HCT116 (cell line): Measurements from ENCODE around the gene RMND1. TPM values are rescaled to one million over a fixed set of nuclear protein-coding genes. Genes with fewer than 3 reads are reported as not detected.

ENCODE experiments used
- ATAC-seq: fragments of 200-7000 bp; cut with Tn5 transposase; 2 replicates; pipeline ENCODE4 v1.9.1; 2020; ENCODE audit warnings: mild to moderate bottlenecking, moderate library complexity
- BruUV-seq: library from RNA; stranded (reverse); fragments of 400-500 nt; replicated peaks from 2 replicates; lab custom pipeline; 2021; lab: Mats Ljungman, UMichigan
- CTCF ChIA-PET: fragments of 300-600 bp; sonication (Branson Sonifier 250); formaldehyde crosslinking; loops from one replicate; lab custom pipeline; 2021; ENCODE audit warnings: antibody characterized with exemption; lab: Charles Lee
- POLR2A ChIA-PET: fragments of 300-600, 350-600 bp; sonication (Branson Sonifier 250); formaldehyde crosslinking; loops from one replicate; lab custom pipeline; 2021; ENCODE audit warnings: antibody characterized with exemption; lab: Charles Lee
- RAD21 ChIA-PET, 2 experiments: fragments of 300-600 bp; sonication (Branson Sonifier 250); formaldehyde crosslinking; loops; one replicate each; lab custom pipeline; 2023; ENCODE audit warnings: low total read pairs in 2 of 2; ENCODE audit not compliant: uncharacterized antibody in 2 of 2, unreplicated experiment in 2 of 2, low non-redundant PET in 1 of 2; lab: Charles Lee
- DNase-seq: peaks from one replicate; pipeline ENCODE4 v3.0.0-alpha.2; 2010; ENCODE audit warnings: low read depth, low spot score
- H2AFZ ChIP-seq: fragments of 200-600 bp; shearing (Covaris generic), sonication (generic); 2 replicates; pipeline ENCODE4 v1.6.1; 2017; ENCODE audit warnings: low read depth, mixed run types, mixed read lengths, antibody characterized with exemption, low read length; ENCODE audit not compliant: poor library complexity, severe bottlenecking
- H3K27ac ChIP-seq: 2 replicates; pipeline ENCODE4 v1.5.1; 2012; ENCODE audit warnings: low read depth, low read length
- H3K27me3 ChIP-seq: fragments of 200-600 bp; sonication (generic); 2 replicates; pipeline ENCODE4 v1.6.1; 2016; ENCODE audit warnings: mixed run types, low read length, mixed read lengths; ENCODE audit not compliant: insufficient read depth
- H3K36me3 ChIP-seq, 2 experiments: fragments of 200-500 bp in 1 of 2; fragments of 200-600 bp in 1 of 2; sonication (Bioruptor generic) in 1 of 2; sonication (generic) in 1 of 2; 2 replicates each; pipeline versions ENCODE4 v1.5.1 to v1.6.1; 2014 to 2016; ENCODE audit warnings: low read length in 2 of 2, inconsistent platforms in 1 of 2, mixed read lengths in 1 of 2, mixed run types in 1 of 2; ENCODE audit not compliant: insufficient read depth in 2 of 2, control insufficient read depth in 1 of 2
- H3K4me1 ChIP-seq, 2 experiments: fragments of 200-600 bp in 1 of 2; sonication (generic) in 1 of 2; 2 replicates each; pipeline versions ENCODE4 v1.5.1 to v1.6.1; 2012 to 2017; ENCODE audit warnings: low read length in 2 of 2, inconsistent platforms in 1 of 2, mild to moderate bottlenecking in 1 of 2, mixed read lengths in 1 of 2, mixed run types in 1 of 2, moderate library complexity in 1 of 2; ENCODE audit not compliant: insufficient read depth in 2 of 2, control insufficient read depth in 1 of 2
- H3K4me2 ChIP-seq: fragments of 200-600 bp; sonication (generic); 2 replicates; pipeline ENCODE4 v1.6.1; 2017; ENCODE audit warnings: mixed run types, low read length, mixed read lengths
- H3K4me3 ChIP-seq, 2 experiments: fragments of 200-600 bp in 1 of 2; sonication (generic) in 1 of 2; replicated peaks in 1 of 2; 2 replicates each; pipeline ENCODE4 v1.5.1; 2011 to 2016; ENCODE audit warnings: low read length in 2 of 2, control low read depth in 1 of 2, low read depth in 1 of 2, mild to moderate bottlenecking in 1 of 2, mixed read lengths in 1 of 2, mixed run types in 1 of 2
- H3K79me2 ChIP-seq: fragments of 200-600 bp; sonication (generic); 2 replicates; pipeline ENCODE4 v1.6.1; 2017; ENCODE audit warnings: mild to moderate bottlenecking, mixed run types, low read length, moderate library complexity, mixed read lengths; ENCODE audit not compliant: insufficient read depth
- H3K9ac ChIP-seq: fragments of 200-600 bp; sonication (generic); 2 replicates; pipeline ENCODE4 v1.6.1; 2016; ENCODE audit warnings: low read length, mixed read lengths
- H3K9me2 ChIP-seq: fragments of 200-600 bp; sonication (generic), shearing (Covaris generic); 2 replicates; pipeline ENCODE4 v1.6.1; 2017; ENCODE audit warnings: mixed run types, mild to moderate bottlenecking, moderate library complexity; ENCODE audit not compliant: insufficient read depth
- H3K9me3 ChIP-seq, 2 experiments: fragments of 200-500 bp in 1 of 2; fragments of 200-600 bp in 1 of 2; sonication (Bioruptor generic) in 1 of 2; sonication (generic) in 1 of 2; 2 replicates each; pipeline ENCODE4 v1.6.1; 2014 to 2017; ENCODE audit warnings: low read length in 2 of 2, mixed read lengths in 2 of 2, inconsistent platforms in 1 of 2, low read depth in 1 of 2, mild to moderate bottlenecking in 1 of 2, mixed run types in 1 of 2, moderate library complexity in 1 of 2; ENCODE audit not compliant: control insufficient read depth in 1 of 2, insufficient read depth in 1 of 2
- H4K20me1 ChIP-seq: fragments of 200-600 bp; sonication (generic), shearing (Covaris generic); 2 replicates; pipeline ENCODE4 v1.6.1; 2017; ENCODE audit warnings: mixed run types, mild to moderate bottlenecking, moderate library complexity; ENCODE audit not compliant: insufficient read depth
- CBX3 ChIP-seq: IDR thresholded peaks from 2 replicates; pipeline ENCODE4 v1.6.1; 2012; ENCODE audit warnings: low read depth
- CTCF ChIP-seq, 3 experiments: fragments of 200-600 bp in 1 of 3; sonication (generic) in 1 of 3; IDR thresholded peaks in 2 of 3; conservative IDR thresholded peaks in 1 of 3; 2 replicates each; pipeline ENCODE4 v1.5.1; 2012 to 2017; ENCODE audit warnings: low read depth in 2 of 3, low read length in 2 of 3, antibody characterized with exemption in 1 of 3, borderline replicate concordance in 1 of 3, control low read depth in 1 of 3, mild to moderate bottlenecking in 1 of 3, mixed read lengths in 1 of 3, mixed run types in 1 of 3, moderate library complexity in 1 of 3; ENCODE audit not compliant: insufficient read depth in 1 of 3
- ELF1 ChIP-seq: IDR thresholded peaks from 2 replicates; pipeline ENCODE4 v1.6.1; 2012; ENCODE audit warnings: low read depth, borderline replicate concordance
- EZH2 ChIP-seq: fragments of 200-600 bp; sonication (generic); IDR thresholded peaks from 2 replicates; pipeline ENCODE4 v1.6.1; 2017; ENCODE audit warnings: antibody characterized with exemption, mixed run types
- FOSL1 ChIP-seq: IDR thresholded peaks from 2 replicates; pipeline ENCODE4 v1.6.1; 2012; ENCODE audit warnings: low read depth
- MAX ChIP-seq: IDR thresholded peaks from 2 replicates; pipeline ENCODE4 v1.6.1; 2012
- POLR2AphosphoS5 ChIP-seq: IDR thresholded peaks from 2 replicates; pipeline ENCODE4 v1.6.1; 2011; ENCODE audit warnings: mild to moderate bottlenecking, low read depth, low read length, moderate library complexity
- RAD21 ChIP-seq: IDR thresholded peaks from 2 replicates; pipeline ENCODE4 v1.6.1; 2012; ENCODE audit warnings: low read depth, mild to moderate bottlenecking
- REST ChIP-seq: IDR thresholded peaks from 2 replicates; pipeline ENCODE4 v1.6.1; 2012; ENCODE audit warnings: low read depth
- SP1 ChIP-seq: IDR thresholded peaks from 2 replicates; pipeline ENCODE4 v1.6.1; 2012; ENCODE audit warnings: low read depth
- SRF ChIP-seq: IDR thresholded peaks from 2 replicates; pipeline ENCODE4 v1.6.1; 2012; ENCODE audit warnings: low read depth
- YY1 ChIP-seq: IDR thresholded peaks from 2 replicates; pipeline ENCODE4 v1.6.1; 2011; ENCODE audit warnings: low read length, low read depth, moderate library complexity, mild to moderate bottlenecking; ENCODE audit not compliant: insufficient replicate concordance; ENCODE audit errors: extremely low read depth
- intact Hi-C: fragments of 100-400 bp; cut with micrococcal nuclease; formaldehyde crosslinking; loops from 2 replicates; pipeline ENCODE4 v1.10.0; 2022
- total RNA-seq: library from RNA; stranded (reverse); gene quantifications from one replicate; pipeline ENCODE4 v1.2.1, GENCODE V29; 2021; ENCODE audit not compliant: unreplicated experiment

The RMND1 gene
- total RNA-seq, 1 experiment from 2014 or later: 28.0 TPM

- no peak for TF ChIP-seq EZH2
- no peak for TF ChIP-seq SRF
- no peak for TF ChIP-seq REST
- no peak for TF ChIP-seq CBX3
- no peak for TF ChIP-seq CTCF (IDR thresholded peaks at IDR 0.05 in 2 of 3, conservative IDR thresholded peaks at IDR 0.05 in 1 of 3; ENCODE audit: borderline replicate concordance in 1 of 3, insufficient read depth in 1 of 3, low read depth in 2 of 3, low read length in 2 of 3)
- no peak for TF ChIP-seq MAX
- no peak for TF ChIP-seq POLR2AphosphoS5
- TF ChIP-seq FOSL1: no peak
- no peak for TF ChIP-seq YY1
- TF ChIP-seq ELF1: no peak
- no peak for TF ChIP-seq SP1
- TF ChIP-seq RAD21: no peak
- BruUV-seq: no TSS peak
- Histone ChIP-seq H3K4me2 (no peak overlapping the region), H3K9me3 (no peaks in the 10 kb centered on the region), H4K20me1 (no peaks in the 10 kb centered on the region), H3K27me3 (no peaks in the 10 kb centered on the region), H3K79me2 (no peaks in the 10 kb centered on the region), H3K36me3 (no peaks in the 10 kb centered on the region), H3K4me1 (no peaks in the 10 kb centered on the region), H3K9me2 (no peaks in the 10 kb centered on the region), H2AFZ (no peak overlapping the region), H3K4me3 (no peak overlapping the region), H3K27ac (no peak overlapping the region), H3K9ac (no peak overlapping the region)
- ChIA-PET POLR2A (no interaction called here), CTCF (no interaction called here), RAD21 (no interaction called here)
- ATAC-seq (no peak), DNase-seq (no peak)
- intact Hi-C loops: no loop called here
Observed at GRCh38 chr6:151494235-151494935, 42.5 kb upstream of the RMND1 start.
